ENCODE data around the gene TGFBR3.

- TF ChIP-seq CTCF (IDR thresholded peaks at IDR 0.05; ENCODE audit: insufficient read depth, low read depth, low read length) = no peak
- no peak for TF ChIP-seq EZH2 (IDR thresholded peaks at IDR 0.05; ENCODE audit: insufficient read depth, low read length)
Measured at GRCh38 chr1:91797164-91797563, 88.8 kb downstream of the TGFBR3 start.

Measured in astrocyte (in vitro differentiated cells and primary cell).